Pancreas (tissue), 10 donors: ENCODE data around the gene MARCHF6. TPM values are rescaled to one million over a fixed set of nuclear protein-coding genes. Genes with fewer than 3 reads are reported as not detected.

Source experiments
- ATAC-seq, 4 donors: fragments of 200-7000 bp; cut with Tn5 transposase; one replicate each; pipeline versions ENCODE4 v1.8.0 to v1.9.1; 2020; ENCODE audit warnings: mild to moderate bottlenecking in 4 of 4, moderate library complexity in 4 of 4
- DNase-seq, 6 donors: peaks; one replicate each; pipeline ENCODE4 v3.0.0-alpha.2; 2020
- FAIRE-seq: peaks from 2 replicates; lab custom pipeline; 2012; peaks lifted over from hg19 to GRCh38; lab: Jason Lieb, UNC
- H3K27ac ChIP-seq, 4 donors: fragments of 200-600 bp; sonication (generic); 1 replicate in 3 of 4; 2 replicates in 1 of 4; pipeline versions ENCODE4 v1.5.0 to v1.8.0; 2020
- H3K27me3 ChIP-seq, 4 donors: fragments of 200-600 bp; one replicate each; pipeline ENCODE4 v1.8.0; 2021
- H3K36me3 ChIP-seq, 3 donors: fragments of 200-600 bp; sonication (generic) in 1 of 3; one replicate each; pipeline versions ENCODE4 v1.5.0 to v1.8.0; 2020 to 2021
- H3K4me1 ChIP-seq, 3 donors: fragments of 200-600 bp; one replicate each; pipeline ENCODE4 v1.8.0; 2021
- H3K4me3 ChIP-seq, 4 donors: fragments of 200-600 bp; sonication (generic) in 2 of 4; one replicate each; pipeline versions ENCODE4 v1.5.0 to v1.8.0; 2020 to 2021
- H3K9me3 ChIP-seq, 4 donors: fragments of 200-600 bp; one replicate each; pipeline ENCODE4 v1.8.0; 2021
- WGBS, 2 donors: extraction: QIAGEN DNeasy Blood & Tissue Kit; methylation state at CpG; one replicate each; pipeline ENCODE4 v1.1.7; 2013; 5-methylcytosine and 5-hydroxymethylcytosine counted together
- intact Hi-C, 3 donors: fragments of 100-400 bp; cut with DNase I; formaldehyde crosslinking; loops; one replicate each; pipeline versions ENCODE4 v1.11.1 to v1.14.2; 2022
- polyA plus RNA-seq, 2 donors: library from polyadenylated mRNA; stranded (reverse); fragments of 200-250 nt; gene quantifications; one replicate each; pipeline ENCODE4 v1.2.3, GENCODE V29; 2013
- total RNA-seq, 6 donors: library from RNA; stranded (reverse); fragmentation: NEBNext Ultra II Directional in 4 of 6; extraction: Animal tissue kit (Norgen Biotek cat#: 25700) in 4 of 6; gene quantifications; one replicate each; pipeline versions ENCODE4 v1.2.1 to v1.2.4, GENCODE V29; 2021 to 2023
- TF ChIP-seq, protein P1 (sequence below), 4 donors: fragments of 200-600 bp; sonication (generic) in 3 of 4; IDR thresholded peaks; one replicate each; pipeline versions ENCODE4 v1.5.0 to v1.8.0; 2021; ENCODE audit warnings: antibody characterized with exemption in 4 of 4
- donor health status: healthy with polysubstance abuse.
- donor health status: DM: no; HTN: no; CAD: no; lungs with moderate emphysema.
- donor health status: DM: no; HTN: no; CAD: no.
- donor health status: control.
- donor health status: control.
- donor health status: Bipolar disorder and iron deficiency.
- donor health status: DM: yes; HTN: yes; CAD: no.
- donor health status: DM: no; HTN: no; CAD: no.
- donor health status: DM: no; HTN: no; CAD: no.
- donor health status: DM: yes; HTN: yes; CAD: no.

Gene MARCHF6
- total and polyA plus RNA-seq, 8 donors, result 68.5 to 105 (median 82.8) TPM

DNA sequence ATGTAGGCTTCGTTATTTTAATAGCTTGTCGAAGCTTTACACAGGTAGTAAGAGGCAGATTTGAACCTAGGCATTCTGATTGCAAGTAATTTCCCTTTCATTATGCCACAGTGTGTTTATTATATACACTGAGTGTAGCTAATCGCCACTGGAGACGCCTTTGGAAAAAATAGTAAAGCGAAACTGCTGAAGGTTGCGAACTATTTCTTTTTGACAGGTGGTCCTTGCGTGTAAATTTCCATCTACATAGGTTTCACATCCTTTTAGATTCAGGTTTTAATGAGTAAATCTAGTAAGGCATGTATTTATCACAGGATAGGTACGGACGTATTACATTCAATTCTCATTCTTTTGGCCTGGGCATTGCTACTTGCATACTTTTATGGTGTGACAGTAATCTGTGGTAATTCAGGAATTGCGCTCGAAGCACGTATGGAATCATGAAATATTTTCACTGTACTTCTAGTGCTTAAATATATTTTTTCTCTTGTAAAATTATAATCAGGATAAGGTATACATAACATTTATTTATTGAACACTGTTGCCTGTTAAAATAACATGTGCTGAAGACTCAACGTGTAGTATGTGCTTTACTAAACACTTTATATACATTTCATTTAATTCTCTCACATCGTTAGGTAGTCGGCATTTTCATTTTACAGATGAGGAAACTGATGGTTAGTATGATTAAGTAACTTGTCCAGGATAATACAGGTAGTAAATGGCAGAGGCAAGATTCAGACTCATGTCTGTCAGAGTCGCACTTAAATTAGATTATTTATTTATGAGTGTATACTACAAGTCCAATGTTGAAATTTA, 1.8 kb downstream of the MARCHF6 start:
- WGBS, 2 donors, result 10 to 11% methylated on average over 16 of the region's 16 CpGs
- peaks cover 5 to 29% (median 15%) of the 10 kb centered on the region in 3 donors for H3K4me1 ChIP-seq
- intact Hi-C loops, result no loop called here
- FAIRE-seq (no peak), DNase-seq (no peak), ATAC-seq (peak in 2 of 4 donors; percentile 8 to 16)
- TF ChIP-seq, protein P1, sequence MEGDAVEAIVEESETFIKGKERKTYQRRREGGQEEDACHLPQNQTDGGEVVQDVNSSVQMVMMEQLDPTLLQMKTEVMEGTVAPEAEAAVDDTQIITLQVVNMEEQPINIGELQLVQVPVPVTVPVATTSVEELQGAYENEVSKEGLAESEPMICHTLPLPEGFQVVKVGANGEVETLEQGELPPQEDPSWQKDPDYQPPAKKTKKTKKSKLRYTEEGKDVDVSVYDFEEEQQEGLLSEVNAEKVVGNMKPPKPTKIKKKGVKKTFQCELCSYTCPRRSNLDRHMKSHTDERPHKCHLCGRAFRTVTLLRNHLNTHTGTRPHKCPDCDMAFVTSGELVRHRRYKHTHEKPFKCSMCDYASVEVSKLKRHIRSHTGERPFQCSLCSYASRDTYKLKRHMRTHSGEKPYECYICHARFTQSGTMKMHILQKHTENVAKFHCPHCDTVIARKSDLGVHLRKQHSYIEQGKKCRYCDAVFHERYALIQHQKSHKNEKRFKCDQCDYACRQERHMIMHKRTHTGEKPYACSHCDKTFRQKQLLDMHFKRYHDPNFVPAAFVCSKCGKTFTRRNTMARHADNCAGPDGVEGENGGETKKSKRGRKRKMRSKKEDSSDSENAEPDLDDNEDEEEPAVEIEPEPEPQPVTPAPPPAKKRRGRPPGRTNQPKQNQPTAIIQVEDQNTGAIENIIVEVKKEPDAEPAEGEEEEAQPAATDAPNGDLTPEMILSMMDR (IDR thresholded peaks at IDR 0.05), result no peak
- H3K27me3 ChIP-seq, result no peaks in the 10 kb centered on the region
- H3K4me3 ChIP-seq, result peak overlapping the region in 3 of 4 donors; percentile 91 to 98 (median 96)
- no peaks in the 10 kb centered on the region for H3K36me3 ChIP-seq
- H3K27ac ChIP-seq, result peak overlapping the region in 3 of 4 donors; percentile 92 to 100 (median 99)
- H3K9me3 ChIP-seq, result no peaks in the 10 kb centered on the region

DNA sequence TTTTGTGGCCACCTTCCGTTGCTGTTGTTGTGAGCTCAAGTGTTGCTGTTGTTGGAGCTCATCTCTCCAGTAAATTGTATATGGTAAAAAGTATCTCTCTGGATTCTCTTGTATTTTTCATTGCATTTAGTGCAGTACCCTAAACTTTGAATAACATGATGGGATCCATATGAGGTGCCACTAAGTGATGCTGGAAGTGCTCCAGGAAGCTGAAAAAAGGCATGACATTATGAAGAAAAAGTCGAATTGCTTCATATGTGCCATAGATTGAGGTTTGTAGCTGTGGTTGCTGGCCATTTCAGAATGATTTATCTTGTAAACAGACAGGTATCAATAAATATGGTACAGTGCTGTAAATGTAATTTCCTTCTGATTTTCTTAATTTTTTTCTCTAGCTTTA, 5.5 kb downstream of the MARCHF6 start:
- no peaks in the 10 kb centered on the region for H3K27me3 ChIP-seq
- 73 to 74% methylated on average over 2 of the region's 2 CpGs for WGBS, 2 donors
- no peaks in the 10 kb centered on the region for H3K36me3 ChIP-seq
- no peak overlapping the region for H3K4me3 ChIP-seq
- no peak overlapping the region for H3K27ac ChIP-seq
- DNase-seq (no peak), ATAC-seq (no peak), FAIRE-seq (no peak)
- peaks cover 5 to 19% (median 14%) of the 10 kb centered on the region in 3 donors for H3K4me1 ChIP-seq
- TF ChIP-seq, protein P1 (IDR thresholded peaks at IDR 0.05), result no peak
- H3K9me3 ChIP-seq, result no peaks in the 10 kb centered on the region
- intact Hi-C loops, result no loop called here

DNA sequence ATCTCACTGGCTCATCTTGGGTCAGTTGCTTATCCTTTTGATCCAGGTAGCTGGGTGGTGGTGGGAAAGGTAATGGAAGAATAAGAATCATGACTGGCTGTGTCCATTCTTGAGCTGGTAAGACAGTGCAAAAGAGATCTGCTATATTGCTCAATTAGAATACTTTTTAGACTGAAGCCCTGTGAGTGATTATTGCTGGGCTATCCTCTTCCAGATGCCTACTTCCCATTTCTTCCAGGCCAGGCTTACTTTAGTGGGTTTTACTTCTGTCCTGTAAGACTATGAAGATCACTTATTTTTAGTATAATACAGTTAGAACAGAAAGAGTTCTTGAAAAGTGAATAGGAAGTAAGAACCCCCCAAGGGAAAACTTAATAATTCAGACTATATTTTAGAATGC, 7.2 kb downstream of the MARCHF6 start:
- H3K4me3 ChIP-seq, result no peak overlapping the region
- no peak for ATAC-seq
- no peak overlapping the region for H3K27ac ChIP-seq
- no peak for FAIRE-seq
- intact Hi-C loops, result loop anchor here in 1 of 3 donors (10.0 kb wide), 1 partner anchor 76 kb away; no protein-coding TSS in a partner anchor
- H3K27me3 ChIP-seq, result no peaks in the 10 kb centered on the region
- peaks cover 10 to 18% (median 17%) of the 10 kb centered on the region in 3 donors for H3K4me1 ChIP-seq
- TF ChIP-seq, protein P1 (IDR thresholded peaks at IDR 0.05), result no peak
- no peaks in the 10 kb centered on the region for H3K9me3 ChIP-seq
- DNase-seq, result no peak
- H3K36me3 ChIP-seq, result no peaks in the 10 kb centered on the region

DNA sequence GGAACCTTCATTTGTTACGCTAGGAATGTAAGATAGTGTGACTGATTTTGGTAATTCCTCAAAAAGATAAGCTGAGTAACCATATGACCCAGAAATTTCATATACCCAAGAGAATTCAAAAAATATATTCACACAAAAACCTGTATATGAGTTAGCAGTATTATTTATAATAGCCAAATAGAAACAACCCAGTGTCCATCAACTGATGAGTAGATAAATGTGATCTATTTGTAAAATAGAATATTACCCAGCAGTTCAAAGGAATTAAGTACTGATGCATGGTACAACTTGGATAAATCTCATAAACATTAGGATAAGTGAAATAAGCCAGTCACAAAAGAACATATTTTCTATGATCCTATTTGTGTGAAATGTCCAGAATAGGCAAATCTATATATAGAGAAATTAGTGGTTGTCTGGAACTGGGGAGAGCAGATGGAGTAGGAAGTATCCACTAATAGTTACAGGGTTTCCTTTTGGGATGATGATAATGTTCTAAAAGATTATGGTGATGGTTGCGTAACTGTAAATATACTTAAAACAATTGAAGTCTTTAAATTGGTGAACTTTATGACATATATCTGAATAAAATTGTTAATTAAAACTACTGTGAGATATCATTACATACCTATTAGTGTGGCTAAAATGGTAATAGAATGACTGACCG, 10.2 kb downstream of the MARCHF6 start:
- TF ChIP-seq, protein P1 (IDR thresholded peaks at IDR 0.05), result no peak
- intact Hi-C loops, result loop anchor here in 1 of 3 donors (10.0 kb wide), 1 partner anchor 79 kb away; no protein-coding TSS in a partner anchor

More for the DNA sequence above, 10.2 kb downstream of the MARCHF6 start:
- no peaks in the 10 kb centered on the region for H3K36me3 ChIP-seq
- ATAC-seq (no peak), FAIRE-seq (no peak), DNase-seq (no peak)
- no peaks in the 10 kb centered on the region for H3K27me3 ChIP-seq
- H3K4me3 ChIP-seq, result no peak overlapping the region
- H3K27ac ChIP-seq, result no peak overlapping the region
- H3K4me1 ChIP-seq, result peaks cover 13 to 30% (median 22%) of the 10 kb centered on the region in 3 donors
- 72 to 76% methylated on average over 3 of the region's 3 CpGs for WGBS, 2 donors
- H3K9me3 ChIP-seq, result no peaks in the 10 kb centered on the region
